GF-D8 (cell line): ENCODE data around the gene RPTOR.
A peak's percentile ranks its signal among the peaks of the same experiment; 100 is the strongest.
"Not testable (repeated sequence)": the region's sequence is repeated elsewhere in the genome, so short reads cannot be mapped to it uniquely, and the experiment has no call there.

Experiments used
- DNase-seq: peaks from one replicate; lab custom pipeline; 2025; lab: John Stamatoyannopoulos, UW

Gene RPTOR

GRCh38 chr17:80720610-80721577 is 176.3 kb downstream of the RPTOR start:
- DNase-seq, result no peak

GRCh38 chr17:80722661-80723060 is 178.0 kb downstream of the RPTOR start:
- no peak for DNase-seq

- DNase-seq, result no peak
These were observed 180.2 kb downstream of the RPTOR start for GRCh38 chr17:80724775-80725266.

DNA sequence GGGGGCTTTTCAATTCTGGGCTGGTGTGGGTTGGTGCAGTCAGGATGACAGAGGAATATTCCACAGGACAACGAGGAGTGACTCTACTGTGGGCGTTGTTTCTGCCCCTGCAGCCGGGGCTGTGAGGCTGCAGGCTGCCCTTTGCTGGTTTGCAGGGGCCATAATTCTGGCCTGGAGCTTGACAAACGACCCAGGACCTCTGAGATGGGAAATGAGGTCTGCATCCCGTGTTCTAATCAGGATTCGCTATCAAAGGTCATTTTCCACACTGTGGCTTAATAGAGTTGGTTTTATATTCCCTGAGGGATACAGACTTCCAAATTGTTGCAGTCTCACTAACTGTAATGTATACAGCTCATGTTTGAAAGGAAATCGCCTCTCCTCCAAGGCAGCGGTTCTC is 180.9 kb downstream of the RPTOR start:
- DNase-seq, result no peak

DNA sequence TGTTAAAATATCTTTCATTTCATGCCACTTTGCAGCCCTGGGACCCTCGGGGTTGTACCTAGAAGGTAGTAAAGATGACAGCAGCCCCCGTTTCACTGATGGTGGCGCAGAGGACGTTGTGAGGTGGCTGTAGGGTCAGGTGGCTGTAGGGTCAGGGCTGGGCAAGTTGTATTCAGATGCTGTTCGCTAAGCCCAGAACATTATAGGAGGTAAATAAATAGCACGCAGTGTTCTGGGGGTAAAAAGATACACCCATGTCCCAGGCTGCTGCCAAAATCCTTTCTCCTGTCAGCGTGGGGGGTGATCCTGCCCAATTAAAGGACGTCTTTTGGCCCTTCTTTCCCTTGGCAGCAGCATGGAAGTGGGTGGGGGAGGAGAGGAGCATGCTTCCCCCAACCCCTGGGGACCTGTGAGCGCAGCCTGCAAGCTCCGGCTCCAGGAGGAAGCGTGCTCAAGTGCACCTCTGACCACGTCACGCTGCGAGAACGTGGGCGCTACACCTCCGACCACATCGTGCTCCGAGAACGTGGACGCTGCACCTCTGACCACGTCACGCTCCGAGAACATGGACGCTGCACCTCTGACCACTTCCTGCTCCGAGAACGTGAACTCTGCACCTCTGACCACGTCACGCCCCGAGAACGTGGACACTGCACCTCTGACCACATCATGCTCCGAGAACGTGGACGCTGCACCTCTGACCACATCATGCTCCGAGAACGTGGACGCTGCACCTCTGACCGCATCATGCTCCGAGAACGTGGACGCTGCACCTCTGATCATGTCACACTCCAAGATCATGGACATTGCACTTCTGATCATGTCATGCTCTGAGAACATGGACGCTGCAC is 182.1 kb downstream of the RPTOR start:
- no peak for DNase-seq

- DNase-seq, result no peak
These were observed 182.7 kb downstream of the RPTOR start for GRCh38 chr17:80727409-80727755.

GRCh38 chr17:80729016-80729415 is 184.4 kb downstream of the RPTOR start:
- DNase-seq, result no peak

- DNase-seq, result no peak
These were observed 185.1 kb downstream of the RPTOR start for GRCh38 chr17:80729761-80730160.

GRCh38 chr17:80730739-80731138 is 186.1 kb downstream of the RPTOR start:
- no peak for DNase-seq

GRCh38 chr17:80731323-80731722 is 186.7 kb downstream of the RPTOR start:
- DNase-seq, result no peak

DNA sequence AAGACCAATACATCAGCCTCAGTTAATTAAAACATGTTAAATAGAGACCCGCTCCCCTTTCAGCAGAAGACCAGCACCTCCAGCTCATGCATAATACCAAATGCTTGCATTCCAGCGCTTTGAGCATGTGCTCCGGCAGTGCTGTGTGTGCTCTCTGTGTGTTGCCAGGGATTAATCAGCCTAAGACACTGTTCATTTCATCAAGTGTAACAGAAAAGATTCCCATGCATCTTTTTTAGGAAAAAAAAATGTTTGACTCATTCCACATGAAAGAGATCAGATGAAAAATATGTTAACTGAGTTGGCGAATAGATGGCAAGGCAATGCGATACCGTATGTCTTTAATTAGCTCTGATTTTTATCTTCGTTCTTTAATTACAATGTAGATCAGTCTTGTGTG is 187.6 kb downstream of the RPTOR start:
- DNase-seq, result no peak

DNA sequence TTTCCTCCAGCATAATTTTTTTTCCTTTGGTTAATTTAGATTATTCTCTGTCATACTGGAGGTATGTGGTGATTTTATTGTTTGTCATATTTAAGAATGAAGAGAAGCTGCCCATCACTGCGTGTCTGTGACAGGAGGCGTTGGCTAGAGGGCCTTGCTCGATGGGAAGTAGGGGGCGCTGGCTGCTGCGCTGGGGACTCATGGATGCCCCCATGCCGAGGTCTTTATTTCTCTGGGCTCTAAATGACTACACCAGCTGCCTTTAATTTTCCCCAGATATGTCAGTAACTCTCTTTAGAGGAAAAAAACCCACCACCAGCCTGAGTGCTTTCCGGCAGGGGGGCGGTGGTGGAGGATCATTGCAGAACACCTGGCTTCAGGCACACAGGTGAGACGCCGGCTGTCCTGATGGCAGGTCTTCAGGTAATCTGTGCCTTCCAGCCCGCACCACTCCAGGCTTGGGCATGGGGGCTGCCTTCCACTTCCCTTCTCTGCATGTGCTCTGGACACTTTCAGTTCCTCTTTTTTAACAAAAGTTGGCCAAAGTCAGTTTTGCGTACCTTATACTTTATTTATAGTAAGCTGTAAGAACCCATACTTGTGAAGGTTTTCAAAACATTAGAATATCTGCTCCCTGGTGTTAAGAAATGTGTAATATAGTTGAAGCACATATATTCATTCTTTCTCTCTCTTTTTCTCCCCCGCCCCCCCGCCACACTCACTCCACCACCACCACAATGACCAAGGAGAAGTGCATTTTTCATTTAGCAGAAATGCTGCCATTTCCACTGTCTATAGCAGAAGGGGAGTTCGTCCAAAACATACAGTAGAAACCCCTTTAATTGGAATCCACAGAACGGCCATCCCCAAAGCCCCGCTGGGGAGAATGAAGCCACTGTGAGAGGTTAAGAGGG is 192.7 kb downstream of the RPTOR start:
- DNase-seq, result peak; percentile 59

DNA sequence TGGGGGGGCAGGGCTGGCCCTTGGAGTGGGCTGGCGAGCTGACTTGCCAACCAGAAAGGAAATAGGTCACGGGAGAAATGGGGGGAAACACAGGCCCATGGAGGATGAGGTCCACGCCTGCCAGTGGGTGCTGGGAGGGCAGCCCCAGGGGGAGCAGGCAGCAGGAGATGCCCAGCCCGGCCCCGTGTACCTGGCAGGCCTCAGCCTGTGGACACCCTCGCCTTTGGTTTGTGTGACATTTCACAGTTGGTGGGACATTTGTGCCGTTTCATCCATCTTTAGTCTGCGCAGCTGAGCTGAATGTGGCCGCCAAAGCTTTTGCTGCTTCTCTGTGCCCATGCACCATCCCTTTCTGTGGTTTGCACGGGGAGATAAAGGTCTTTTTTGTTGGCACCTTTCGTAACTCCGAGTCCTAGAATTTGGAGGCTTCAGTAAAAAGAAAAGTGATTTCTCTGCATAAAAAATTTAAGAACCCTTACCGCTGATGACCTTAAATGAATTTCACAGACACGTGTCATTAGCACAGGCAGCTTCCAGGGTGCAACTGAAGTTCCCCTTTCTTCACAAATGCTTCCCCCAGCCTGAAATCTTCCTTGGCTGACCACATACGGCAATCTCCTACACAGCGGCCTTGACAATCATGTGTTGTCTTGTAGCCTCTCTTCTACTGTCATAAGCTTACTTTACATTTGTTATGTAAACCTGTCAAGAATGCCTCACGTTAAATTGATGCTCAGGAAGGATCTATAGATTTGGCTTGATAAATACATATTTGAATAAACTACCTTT is 193.6 kb downstream of the RPTOR start:
- DNase-seq, result peak; percentile 83

DNA sequence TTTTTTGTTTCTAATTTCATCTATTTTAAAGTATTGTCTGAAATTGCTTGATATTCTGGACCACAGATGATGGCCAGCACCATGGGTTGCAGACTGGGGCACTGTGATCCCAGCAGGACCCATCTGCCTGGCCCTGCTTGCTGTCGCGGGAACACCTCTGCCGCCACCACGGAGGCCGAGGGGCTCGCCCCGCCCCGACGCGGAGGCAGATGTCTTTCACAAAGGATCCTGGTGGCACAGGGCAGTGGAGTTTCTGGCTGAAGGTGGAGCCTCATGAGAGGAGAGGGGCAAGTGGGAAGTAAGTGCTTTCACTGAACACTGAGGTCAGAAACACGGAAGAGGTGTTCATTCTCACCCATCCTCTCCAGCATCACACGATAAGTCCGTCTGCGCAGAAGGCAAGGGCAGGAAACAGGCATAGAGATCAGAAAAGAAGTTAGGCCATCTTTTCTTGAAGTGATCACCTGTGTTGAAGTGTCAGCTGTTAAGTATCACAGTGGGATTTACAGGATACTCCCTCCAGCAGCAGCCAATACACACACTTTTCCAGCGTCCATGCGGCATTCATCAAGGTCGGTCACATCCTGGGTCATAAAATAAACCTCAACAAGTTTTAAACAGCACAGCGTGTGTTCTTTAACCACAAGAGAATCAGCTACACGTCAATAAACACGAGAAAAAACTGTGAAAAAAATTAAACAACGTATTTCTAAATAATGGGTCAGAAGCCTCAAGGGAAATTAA is 194.5 kb downstream of the RPTOR start:
- no peak for DNase-seq

DNA sequence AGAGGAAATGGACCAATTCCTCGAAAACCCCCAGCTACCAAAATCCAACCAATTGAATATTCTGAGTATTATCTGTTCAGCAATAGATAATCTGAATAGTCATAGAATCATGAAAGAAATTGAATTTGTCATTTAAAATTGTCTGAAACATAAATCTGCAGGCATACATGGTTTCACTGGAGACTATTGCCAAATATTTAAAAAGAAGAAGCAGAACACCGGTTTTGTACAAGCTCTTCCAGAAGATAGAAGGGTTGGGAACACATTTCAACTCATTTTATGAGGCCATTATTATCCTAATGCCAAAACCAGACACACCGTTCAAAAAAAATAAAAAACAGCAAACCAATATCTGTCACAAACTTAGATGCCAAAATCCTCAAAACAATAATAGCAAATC is 195.5 kb downstream of the RPTOR start:
- no peak for DNase-seq

GRCh38 chr17:80742091-80742490 is 197.5 kb downstream of the RPTOR start:
- no peak for DNase-seq

- no peak for DNase-seq
These were observed 198.0 kb downstream of the RPTOR start for GRCh38 chr17:80742581-80743180.

DNA sequence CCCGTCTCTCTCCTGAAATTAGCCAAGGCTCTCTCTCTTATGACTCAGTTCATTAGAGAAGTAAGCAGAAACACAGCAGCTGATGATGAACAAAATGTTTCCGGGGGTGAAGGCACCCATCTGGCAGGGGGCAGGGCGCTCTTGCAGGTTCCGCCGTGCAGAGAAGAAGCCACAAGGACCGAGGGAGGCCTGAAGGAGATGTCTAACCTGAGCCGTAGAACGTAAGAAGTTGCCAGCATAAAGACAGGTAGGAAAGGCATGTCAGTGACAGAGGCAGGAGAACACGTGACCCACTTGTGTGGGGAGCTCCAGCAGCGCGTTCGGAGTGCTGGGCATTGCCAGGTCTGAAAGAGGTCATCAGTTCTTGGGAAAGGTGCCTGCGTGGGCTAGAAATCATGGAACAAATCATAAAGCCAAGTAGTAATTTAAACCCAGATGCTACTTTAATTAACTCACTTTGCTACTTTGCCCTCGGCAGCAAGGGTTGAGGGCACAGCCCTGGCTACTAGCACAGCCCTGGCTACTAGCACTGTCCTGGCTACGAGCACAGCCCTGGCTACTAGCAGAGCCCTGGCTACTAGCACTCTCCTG is 198.6 kb downstream of the RPTOR start:
- DNase-seq, result no peak

DNA sequence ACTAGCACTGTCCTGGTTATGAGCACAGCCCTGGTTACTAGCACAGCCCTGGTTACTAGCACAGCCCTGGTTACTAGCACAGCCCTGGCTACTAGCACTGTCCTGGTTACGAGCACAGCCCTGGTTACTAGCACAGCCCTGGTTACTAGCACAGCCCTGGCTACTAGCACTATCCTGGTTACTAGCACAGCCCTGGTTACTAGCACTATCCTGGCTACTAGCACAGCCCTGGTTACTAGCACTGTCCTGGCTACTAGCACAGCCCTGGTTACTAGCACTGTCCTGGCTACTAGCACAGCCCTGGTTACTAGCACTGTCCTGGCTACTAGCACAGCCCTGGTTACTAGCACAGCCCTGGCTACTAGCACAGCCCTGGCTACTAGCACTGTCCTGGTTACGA is 199.3 kb downstream of the RPTOR start:
- DNase-seq, result not testable (repeated sequence)
